Heart right ventricle (tissue), 16 donors: ENCODE results near the gene AOC3. TPM values are rescaled to one million over a fixed set of nuclear protein-coding genes. Genes with fewer than 3 reads are reported as not detected.
A peak's percentile ranks its signal among the peaks of the same experiment; 100 is the strongest.
"Not testable (repeated sequence)": the region's sequence is repeated elsewhere in the genome, so short reads cannot be mapped to it uniquely, and the experiment has no call there.

Experiments
- ATAC-seq, 8 donors: fragments of 200-7000 bp; cut with Tn5 transposase; one replicate each; pipeline ENCODE4 v1.9.1; 2020; ENCODE audit warnings: mild to moderate bottlenecking in 8 of 8, moderate library complexity in 8 of 8, moderate number of reproducible peaks in 1 of 8
- DNase-seq, 2 donors: peaks; one replicate each; pipeline ENCODE4 v3.0.0-alpha.2; 2020
- H3K27ac ChIP-seq, 10 donors: fragments of 200-600 bp; sonication (generic) in 2 of 10; one replicate each; pipeline versions ENCODE4 v1.5.0 to v1.8.0; 2020 to 2022; ENCODE audit warnings: mild to moderate bottlenecking in 3 of 10
- H3K27me3 ChIP-seq, 7 donors: fragments of 200-600 bp; one replicate each; pipeline ENCODE4 v1.8.0; 2021 to 2022; ENCODE audit warnings: mild to moderate bottlenecking in 2 of 7
- H3K36me3 ChIP-seq, 9 donors: fragments of 200-600 bp; sonication (generic) in 1 of 9; one replicate each; pipeline versions ENCODE4 v1.5.0 to v1.8.0; 2020 to 2022; ENCODE audit warnings: mild to moderate bottlenecking in 2 of 9
- H3K4me1 ChIP-seq, 9 donors: fragments of 200-600 bp; sonication (generic) in 1 of 9; one replicate each; pipeline versions ENCODE4 v1.5.0 to v1.8.0; 2020 to 2022; ENCODE audit warnings: mild to moderate bottlenecking in 4 of 9
- H3K4me3 ChIP-seq, 10 donors: fragments of 200-600 bp; sonication (generic) in 2 of 10; one replicate each; pipeline versions ENCODE4 v1.5.0 to v1.8.0; 2020 to 2022; ENCODE audit warnings: mild to moderate bottlenecking in 7 of 10, moderate library complexity in 2 of 10
- H3K9me3 ChIP-seq, 11 donors: fragments of 200-600 bp in 10 of 11; sonication (generic) in 2 of 11; one replicate each; pipeline versions ENCODE4 v1.5.0 to v1.8.0; 2013 to 2022; ENCODE audit warnings: mild to moderate bottlenecking in 2 of 11, control low read depth in 1 of 11, moderate library complexity in 1 of 11
- CTCF ChIP-seq, 9 donors: fragments of 200-600 bp; sonication (generic) in 2 of 9; IDR thresholded peaks; one replicate each; pipeline versions ENCODE4 v1.5.0 to v1.8.0; 2021 to 2022; ENCODE audit warnings: antibody characterized with exemption in 9 of 9, mild to moderate bottlenecking in 5 of 9, moderate library complexity in 1 of 9
- WGBS, 2 donors: extraction: QIAGEN DNeasy Blood & Tissue Kit; methylation state at CpG; one replicate each; pipeline ENCODE4 v1.1.7; 2013; ENCODE audit warnings: inconsistent platforms in 1 of 2; 5-methylcytosine and 5-hydroxymethylcytosine counted together
- intact Hi-C, 10 donors: fragments of 100-400 bp; cut with DNase I; formaldehyde crosslinking; loops; one replicate each; pipeline versions ENCODE4 v1.11.1 to v1.14.2; 2022
- polyA plus RNA-seq, 2 donors: library from polyadenylated mRNA; stranded (reverse); fragments of 200-250 nt; gene quantifications; one replicate each; pipeline ENCODE4 v1.2.3, GENCODE V29; 2013
- total RNA-seq, 10 donors: library from RNA; stranded (reverse); fragmentation: NEBNext Ultra II Directional in 3 of 10; extraction: Animal tissue kit (Norgen Biotek cat#: 25700) in 3 of 10; gene quantifications; one replicate each; pipeline versions ENCODE4 v1.2.1 to v1.2.4, GENCODE V29; 2021 to 2023
- donor health status: Arrhythmogenic right ventricular cardiomyopathy.
- donor health status: ischemic (EF 13 %, LVEDD 7.1; RV severe dilation, severe dysfunction).
- donor health status: healthy with polysubstance abuse.
- donor health status: DM: no; HTN: yes; CAD: no.
- donor health status: DM: no; HTN: no; CAD: no.
- donor health status: ischemic (EF 25% LVEDD 6.9; RV normal size, moderate dysfunction).
- donor health status: ischemic (EF 25% LVEDD 5.7; RV mildly dilated, moderate dysfunction).
- donor health status: healthy.
- donor health status: DM: yes; HTN: yes; CAD: no.
- donor health status: Ischemic cardiomyopathy.
- donor health status: ischemic (EF 35%, LVEDD 5.7; RV mildly dilated, moderate dysfunction).
- donor health status: nonischemic (EF 11% LVEDD 7.7; RV severe dilation, severe dysfunction).
- donor health status: DM: yes; HTN: yes; CAD: no.
- donor health status: PGD.
- donor health status: ischemic (EF 29% LVEDD 5.4; RV normal size, mild dysfunction).
- donor health status: nonischemic (EF 23%, LVEDD 6.1; RV moderate dilation, normal function).

The AOC3 gene
- total and polyA plus RNA-seq, 12 donors: 4.7 to 19.0 (median 11.5) TPM

- Histone ChIP-seq H3K27ac (no peak overlapping the region), H3K36me3 (no peaks in the 10 kb centered on the region), H3K9me3 (no peaks in the 10 kb centered on the region), H3K4me3 (no peak overlapping the region), H3K27me3 (peaks cover 0 to 9% (median 0%) of the 10 kb centered on the region in 7 donors), H3K4me1 (peaks cover 0 to 8% (median under 1%) of the 10 kb centered on the region in 9 donors)
- no peak for TF ChIP-seq CTCF (IDR thresholded peaks at IDR 0.05)
- ATAC-seq (no peak), DNase-seq (no peak)
- 82 to 89% methylated on average over 5 of the region's 5 CpGs for WGBS, 2 donors
- intact Hi-C loops: loop anchor here in 1 of 10 donors (5.0 kb wide), 1 partner anchor 46 kb away; no protein-coding TSS in a partner anchor
Measured at GRCh38 chr17:42880776-42881310, 29.8 kb downstream of the AOC3 start.

GRCh38 chr17:42881706-42882105 is 30.7 kb downstream of the AOC3 start:
- H3K27me3 ChIP-seq, H3K4me3 ChIP-seq, DNase-seq, H3K9me3 ChIP-seq, H3K36me3 ChIP-seq, H3K27ac ChIP-seq, ATAC-seq: not testable (repeated sequence)
- 90 to 95% methylated on average over 6 of the region's 6 CpGs for WGBS, 2 donors
- intact Hi-C loops: loop anchor here in 1 of 10 donors (5.0 kb wide), 1 partner anchor 46 kb away; no protein-coding TSS in a partner anchor
- H3K4me1 ChIP-seq: peaks cover 0 to 17% (median 8%) of the 10 kb centered on the region in 9 donors

- H3K9me3 ChIP-seq: no peaks in the 10 kb centered on the region
- 87 to 92% methylated on average over 8 of the region's 8 CpGs for WGBS, 2 donors
- DNase-seq: no peak
- TF ChIP-seq CTCF (IDR thresholded peaks at IDR 0.05): no peak
- ATAC-seq: no peak
- no peaks in the 10 kb centered on the region for H3K36me3 ChIP-seq
- intact Hi-C loops: loop anchor here in 1 of 10 donors (5.0 kb wide), 1 partner anchor 45 kb away; no protein-coding TSS in a partner anchor
- no peak overlapping the region for H3K27ac ChIP-seq
- peaks cover 0 to 9% (median 0%) of the 10 kb centered on the region in 7 donors for H3K27me3 ChIP-seq
- no peak overlapping the region for H3K4me3 ChIP-seq
- peaks cover 0 to 22% (median 8%) of the 10 kb centered on the region in 9 donors for H3K4me1 ChIP-seq
Measured at GRCh38 chr17:42882166-42882565, 31.2 kb downstream of the AOC3 start.

- no peaks in the 10 kb centered on the region for H3K27me3 ChIP-seq
- ATAC-seq: no peak
- no peaks in the 10 kb centered on the region for H3K36me3 ChIP-seq
- H3K4me3 ChIP-seq: no peak overlapping the region
- H3K4me1 ChIP-seq: peaks cover 0 to 35% (median 8%) of the 10 kb centered on the region in 9 donors
- 82 to 87% methylated on average over 7 of the region's 7 CpGs for WGBS, 2 donors
- TF ChIP-seq CTCF (IDR thresholded peaks at IDR 0.05): no peak
- no peak overlapping the region for H3K27ac ChIP-seq
- intact Hi-C loops: loop anchor here in 1 of 10 donors (5.0 kb wide), 1 partner anchor 43 kb away; no protein-coding TSS in a partner anchor
- no peak for DNase-seq
- H3K9me3 ChIP-seq: no peaks in the 10 kb centered on the region
Measured at GRCh38 chr17:42883802-42884558, 33.0 kb downstream of the AOC3 start.

- Histone ChIP-seq H3K27ac (peak overlapping the region in 3 of 10 donors; percentile 13 to 59 (median 48)), H3K4me1 (peaks cover 0 to 35% (median 8%) of the 10 kb centered on the region in 9 donors)
- H3K27me3 ChIP-seq, H3K4me3 ChIP-seq, H3K36me3 ChIP-seq, H3K9me3 ChIP-seq, intact Hi-C loops, DNase-seq, ATAC-seq: not testable (repeated sequence)
- WGBS, 2 donors: 93 to 98% methylated on average over 3 of the region's 3 CpGs
Measured at GRCh38 chr17:42885806-42886205, 34.8 kb downstream of the AOC3 start.
